Measurements from ENCODE around the gene CXXC5.

GRCh38 chr5:139668064-139668880 lies 20.1 kb downstream of the CXXC5 start:
- TF ChIP-seq CTCF (IDR thresholded peaks at IDR 0.05) (no peak), POLR2AphosphoS5 (IDR thresholded peaks at IDR 0.05; ENCODE audit: insufficient read depth in 1 of 2, low read depth in 1 of 2) (peak in 1 of 2 donors; percentile 38)
